NCI-H82 treated with DMSO at 0.1 percent for 48 hours (cell line): Measurements from ENCODE around the gene LAMC2.

Experiments used
- DNase-seq: peaks from one replicate; lab custom pipeline; 2025; ENCODE audit not compliant: unreplicated experiment; lab: John Stamatoyannopoulos, UW

Gene LAMC2

DNA sequence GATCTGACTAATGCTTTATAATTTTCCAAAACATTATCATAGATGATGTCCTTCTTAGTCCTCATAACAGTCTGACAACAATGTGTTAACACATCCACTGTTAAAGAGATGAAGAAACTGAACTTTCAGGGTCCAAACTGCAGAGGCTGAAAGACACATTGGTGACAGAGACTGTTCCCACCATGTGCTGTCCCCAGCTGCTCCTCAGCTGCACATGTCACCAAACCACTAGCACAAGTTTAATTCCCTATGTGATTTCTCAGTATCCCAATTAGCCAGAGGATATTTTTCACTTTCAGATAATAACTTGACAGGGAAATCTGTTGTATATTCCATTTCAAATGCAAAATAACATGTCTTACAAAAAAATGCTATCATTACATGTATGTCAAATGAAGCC is 24.6 kb downstream of the LAMC2 start:
- no peak for DNase-seq

DNA sequence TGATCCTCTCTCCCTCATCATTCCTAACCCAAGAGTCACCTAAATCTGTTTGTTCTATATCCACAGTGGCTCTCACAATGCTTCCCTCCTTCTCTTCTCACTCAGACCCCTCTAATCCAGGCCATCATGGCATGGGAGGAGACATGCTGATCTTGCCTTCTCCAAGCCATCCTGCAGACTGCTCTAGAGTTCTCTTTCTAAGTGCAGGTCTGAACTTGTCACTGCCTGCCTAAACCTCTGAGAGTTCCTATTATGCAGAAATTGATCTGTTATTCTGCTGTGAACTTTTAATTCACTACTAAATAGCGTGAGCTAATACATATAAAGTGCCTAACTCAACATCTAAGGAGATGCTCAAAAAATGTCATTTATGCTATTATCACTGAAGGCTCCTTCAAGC is 26.8 kb downstream of the LAMC2 start:
- no peak for DNase-seq

DNA sequence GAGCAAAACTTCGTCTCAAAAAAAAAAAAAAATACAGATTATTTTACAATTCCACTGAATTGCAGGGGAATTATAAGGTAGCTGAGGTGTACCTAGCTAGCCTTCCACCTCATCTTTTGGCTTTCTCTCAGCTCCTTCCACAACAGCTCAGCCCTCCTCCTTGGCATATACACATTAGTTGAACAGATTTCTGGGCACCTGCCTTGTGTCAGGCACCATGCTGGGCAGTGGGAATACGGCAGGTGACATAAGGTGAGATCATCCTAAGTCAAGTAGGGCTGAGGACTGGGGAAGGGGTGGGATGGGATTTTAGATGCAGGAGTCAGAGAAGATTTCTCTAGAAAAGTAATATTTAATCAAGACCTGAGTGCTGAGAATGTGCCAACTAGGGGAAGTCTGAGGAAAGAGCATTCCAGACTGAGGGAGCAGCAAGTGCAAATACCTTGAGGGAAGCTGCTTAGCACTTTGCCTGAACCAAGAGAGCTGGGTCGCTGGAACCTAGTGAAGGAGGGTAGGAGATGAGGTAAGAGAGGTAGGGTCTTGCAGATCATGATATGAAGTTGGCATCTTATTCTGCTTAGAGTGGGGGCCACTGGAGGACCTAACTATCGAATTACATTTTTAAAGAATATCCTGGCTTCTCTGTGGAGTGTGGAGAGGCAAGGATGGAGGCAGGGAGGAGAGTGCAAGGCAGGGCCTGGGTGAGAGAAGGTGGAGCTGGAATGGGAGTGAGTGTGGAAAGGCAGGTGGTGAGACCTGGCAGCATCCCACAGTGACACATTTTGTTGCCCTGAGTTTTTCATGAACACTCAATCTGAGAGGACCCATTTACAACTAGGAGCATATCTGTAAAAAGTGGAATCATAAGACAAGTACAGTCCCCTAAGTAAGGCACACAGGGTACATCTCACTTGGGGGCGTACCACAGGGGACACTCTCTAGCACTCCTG is 28.2 kb downstream of the LAMC2 start:
- DNase-seq: no peak

DNA sequence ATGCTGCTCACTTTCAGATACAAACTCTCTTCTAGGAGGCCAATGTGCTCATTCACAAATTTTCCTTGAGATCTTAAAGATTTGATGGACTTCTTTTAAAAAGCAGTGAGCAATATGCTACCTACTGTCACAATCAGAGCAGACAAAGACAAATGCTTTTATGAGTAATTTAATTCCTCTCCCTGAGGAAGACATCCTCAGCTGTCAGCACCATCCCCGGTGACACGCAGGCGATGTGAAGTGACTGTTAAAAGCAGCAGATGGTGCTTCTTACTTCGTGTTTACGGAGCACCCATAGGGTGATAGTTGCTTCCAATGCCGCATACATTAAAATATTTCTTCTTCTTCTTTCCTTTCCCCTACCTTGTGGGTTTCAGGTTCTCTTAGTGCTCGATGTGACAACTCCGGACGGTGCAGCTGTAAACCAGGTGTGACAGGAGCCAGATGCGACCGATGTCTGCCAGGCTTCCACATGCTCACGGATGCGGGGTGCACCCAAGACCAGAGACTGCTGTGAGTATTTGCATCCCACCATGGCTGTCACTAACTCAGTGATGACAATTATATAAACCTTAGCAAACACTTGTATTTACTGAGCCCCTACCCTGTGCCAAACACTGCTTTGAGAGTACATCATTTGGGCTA is 29.1 kb downstream of the LAMC2 start:
- DNase-seq: no peak

DNA sequence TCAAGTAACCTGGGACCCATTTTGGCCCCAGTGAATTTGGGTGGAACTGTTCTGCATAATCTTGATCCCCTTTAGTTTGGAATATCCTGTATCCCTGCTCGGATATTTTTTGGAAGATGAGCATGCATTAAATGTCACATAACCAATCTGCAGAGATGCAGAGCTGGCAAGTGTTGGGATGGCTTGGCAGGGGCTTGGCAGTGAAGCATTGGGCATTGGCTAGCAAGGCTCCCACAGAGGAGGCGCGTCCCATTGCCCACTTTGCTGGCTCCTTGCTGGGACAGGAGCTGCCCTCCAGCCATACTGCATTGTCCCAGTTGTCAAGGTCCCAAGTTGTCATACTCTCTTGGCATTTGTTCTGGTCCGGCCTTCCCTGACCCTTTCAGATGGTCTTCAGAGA is 29.9 kb downstream of the LAMC2 start:
- no peak for DNase-seq

DNA sequence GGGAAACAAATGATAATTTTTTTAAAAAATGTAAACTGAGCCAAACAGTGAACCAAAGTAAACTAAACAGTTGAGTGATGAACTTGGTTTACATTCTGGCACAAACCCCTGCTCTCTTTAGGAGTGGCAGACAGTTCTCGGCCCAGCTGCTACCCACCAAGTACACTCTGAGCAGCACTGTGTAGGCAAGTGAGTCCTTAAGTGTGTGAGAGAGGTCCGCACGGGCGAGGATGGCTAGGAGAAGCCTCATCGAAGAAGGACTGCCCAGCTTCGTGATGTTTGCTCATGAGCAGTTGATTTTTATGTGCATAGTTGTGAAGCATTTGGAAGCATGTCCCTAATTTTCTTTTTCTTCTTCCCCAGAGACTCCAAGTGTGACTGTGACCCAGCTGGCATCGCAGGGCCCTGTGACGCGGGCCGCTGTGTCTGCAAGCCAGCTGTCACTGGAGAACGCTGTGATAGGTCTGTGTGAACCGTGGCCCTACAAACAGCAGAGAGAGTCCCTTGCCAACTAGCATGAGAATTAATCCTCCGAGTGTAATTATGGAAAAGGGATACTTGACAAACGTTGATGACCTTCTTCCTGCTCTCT is 32.1 kb downstream of the LAMC2 start:
- no peak for DNase-seq

DNA sequence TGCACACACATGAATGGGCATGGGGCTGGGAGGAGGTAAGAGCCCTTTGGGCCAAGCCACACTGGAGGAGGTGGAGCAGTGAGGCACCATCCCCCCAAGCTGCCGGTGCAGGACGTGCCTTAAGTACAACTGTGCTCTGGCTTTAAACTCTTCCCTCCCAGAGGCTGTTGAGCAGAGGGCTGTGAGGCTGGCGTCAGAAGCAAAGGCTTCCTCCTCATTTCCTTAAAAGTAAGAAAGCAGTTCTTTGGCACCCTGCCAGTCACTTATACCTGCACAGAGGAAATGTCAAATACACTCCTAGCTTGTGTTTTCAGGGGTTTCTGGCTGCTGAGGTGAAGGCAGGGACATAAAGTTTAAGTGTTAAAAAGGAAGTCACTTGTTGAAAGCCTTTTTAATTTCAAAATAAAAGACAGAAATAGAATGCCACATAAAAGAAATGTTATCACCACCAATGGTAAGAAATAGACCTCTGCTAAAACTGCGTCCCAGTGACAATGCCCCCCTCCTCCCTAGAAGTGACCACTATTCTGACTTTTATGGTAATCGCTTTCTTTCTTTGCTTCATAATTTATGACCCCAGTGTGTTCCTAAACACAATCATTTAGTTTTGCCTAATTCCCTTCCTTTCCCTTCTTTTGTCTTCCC is 33.0 kb downstream of the LAMC2 start:
- no peak for DNase-seq

DNA sequence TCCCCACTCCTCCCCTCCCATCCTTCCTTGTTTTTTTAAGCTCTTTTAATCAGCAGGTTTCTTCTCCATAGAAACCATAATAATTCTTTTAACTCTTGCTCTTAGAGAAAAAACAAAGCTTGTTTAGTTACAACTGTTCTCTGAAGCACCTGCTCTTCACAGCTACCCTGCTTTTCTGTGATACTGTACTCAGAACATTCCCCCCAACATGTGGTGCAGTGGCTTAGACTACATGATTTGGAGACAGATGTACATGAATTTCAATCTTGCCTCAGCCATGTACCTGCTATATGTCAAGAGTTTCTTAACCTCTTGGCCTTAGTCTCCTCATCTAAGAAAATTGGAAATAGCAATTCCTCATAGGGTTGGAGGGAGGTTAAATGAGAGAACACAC is 33.5 kb downstream of the LAMC2 start:
- DNase-seq: no peak

DNA sequence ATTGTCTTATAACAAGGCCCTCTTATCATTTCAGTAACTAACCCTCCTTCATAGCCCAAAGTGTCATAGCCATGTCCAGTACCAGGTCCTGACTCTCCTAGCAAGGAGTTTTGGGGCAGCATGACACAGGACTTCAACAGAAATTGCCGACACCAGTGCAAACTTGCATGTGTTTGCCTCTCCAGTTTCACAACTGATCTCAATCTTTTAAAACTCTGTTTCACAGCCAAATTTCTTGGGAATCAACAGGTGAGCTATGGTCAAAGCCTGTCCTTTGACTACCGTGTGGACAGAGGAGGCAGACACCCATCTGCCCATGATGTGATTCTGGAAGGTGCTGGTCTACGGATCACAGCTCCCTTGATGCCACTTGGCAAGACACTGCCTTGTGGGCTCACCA is 36.8 kb downstream of the LAMC2 start:
- no peak for DNase-seq

DNA sequence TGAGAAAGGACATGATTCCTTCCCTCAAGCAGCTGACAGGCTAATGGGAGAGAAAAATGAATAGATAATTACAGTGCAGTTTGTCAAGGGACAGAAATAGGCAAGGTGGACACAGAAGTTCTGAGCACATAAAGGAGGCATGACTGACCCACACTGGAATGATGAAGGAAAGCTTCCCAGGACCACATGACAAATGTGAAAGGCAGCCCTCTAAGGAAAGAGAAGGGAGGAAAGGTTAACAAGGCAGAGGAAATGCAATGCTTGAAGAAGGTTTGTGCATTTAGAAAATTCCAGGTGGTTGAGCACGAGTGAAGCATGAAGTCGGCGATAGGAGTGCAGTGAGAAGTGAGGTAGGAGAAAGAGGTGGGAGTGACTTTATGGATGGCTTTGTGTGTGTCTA is 37.4 kb downstream of the LAMC2 start:
- no peak for DNase-seq

DNA sequence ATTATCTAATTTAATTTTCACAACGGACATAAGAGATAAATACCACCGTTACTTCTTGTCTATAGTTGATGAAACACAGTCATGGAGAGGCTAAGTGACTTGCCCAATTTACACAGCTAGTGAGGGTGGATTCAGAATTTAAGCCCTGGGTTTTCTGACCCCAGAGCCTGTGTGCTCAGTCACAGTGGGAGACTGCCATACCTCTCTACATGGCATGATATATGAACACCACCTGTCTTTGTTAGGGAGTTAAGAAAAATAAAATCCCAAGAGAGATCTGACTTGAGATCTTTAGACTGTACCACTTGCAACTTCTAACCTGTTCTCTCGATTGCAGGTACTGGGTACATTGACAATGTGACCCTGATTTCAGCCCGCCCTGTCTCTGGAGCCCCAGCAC is 40.3 kb downstream of the LAMC2 start:
- DNase-seq: no peak

DNA sequence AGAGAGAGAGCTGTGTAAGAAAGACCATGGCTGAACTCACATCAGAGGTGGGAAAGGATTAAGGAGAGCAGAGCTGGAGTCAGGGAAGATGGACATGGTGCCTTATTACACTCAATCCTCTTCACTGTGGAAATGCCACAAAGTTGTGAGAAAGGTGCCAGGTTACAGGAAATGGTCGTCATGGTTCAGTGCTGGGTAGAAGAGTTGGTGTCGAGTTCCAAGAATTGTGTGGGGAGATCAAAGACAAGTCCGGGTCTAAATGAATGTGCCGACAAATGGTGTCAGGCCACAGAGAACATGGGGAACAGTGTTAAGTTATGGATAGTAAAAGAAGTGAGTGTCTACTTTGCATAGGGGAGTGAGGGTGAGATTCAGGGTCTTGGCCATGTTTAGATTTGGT is 40.9 kb downstream of the LAMC2 start:
- DNase-seq: no peak

DNA sequence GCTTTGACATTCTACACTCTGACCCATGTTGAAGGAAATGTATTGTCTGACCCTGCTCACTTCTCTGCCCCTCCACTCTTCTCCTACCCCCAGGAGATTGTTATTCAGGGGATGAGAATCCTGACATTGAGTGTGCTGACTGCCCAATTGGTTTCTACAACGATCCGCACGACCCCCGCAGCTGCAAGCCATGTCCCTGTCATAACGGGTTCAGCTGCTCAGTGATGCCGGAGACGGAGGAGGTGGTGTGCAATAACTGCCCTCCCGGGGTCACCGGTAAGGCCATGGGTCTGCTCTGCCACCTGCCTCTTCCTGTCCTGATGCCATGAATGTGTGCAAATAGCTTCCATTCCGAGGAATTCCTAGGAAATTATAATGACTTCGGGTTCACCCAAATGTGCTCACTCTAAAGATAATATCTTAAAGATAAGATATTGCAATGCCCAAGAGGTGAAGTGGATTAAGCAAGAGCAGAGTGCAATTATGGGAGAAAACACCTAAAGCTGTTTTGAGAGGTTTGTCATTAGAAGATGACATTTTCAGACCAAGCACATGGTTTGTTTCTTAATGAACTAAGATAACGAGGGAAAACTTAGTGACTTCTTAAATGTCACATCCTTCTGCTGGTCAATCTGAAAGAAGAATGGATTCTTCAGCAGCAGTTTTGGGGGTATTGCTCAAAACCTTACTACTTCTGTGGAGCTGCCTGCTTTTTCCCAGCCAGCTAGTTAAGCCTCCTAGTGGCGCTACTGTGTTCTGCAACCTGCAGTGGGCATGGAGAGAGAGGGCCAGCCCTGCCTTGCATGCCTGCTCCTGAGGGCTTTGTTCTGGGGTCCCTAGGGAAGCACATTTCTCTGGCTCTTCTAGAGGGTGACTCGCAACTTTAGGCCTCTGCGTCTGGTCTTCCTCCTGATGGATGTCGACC is 41.6 kb downstream of the LAMC2 start:
- DNase-seq: no peak

DNA sequence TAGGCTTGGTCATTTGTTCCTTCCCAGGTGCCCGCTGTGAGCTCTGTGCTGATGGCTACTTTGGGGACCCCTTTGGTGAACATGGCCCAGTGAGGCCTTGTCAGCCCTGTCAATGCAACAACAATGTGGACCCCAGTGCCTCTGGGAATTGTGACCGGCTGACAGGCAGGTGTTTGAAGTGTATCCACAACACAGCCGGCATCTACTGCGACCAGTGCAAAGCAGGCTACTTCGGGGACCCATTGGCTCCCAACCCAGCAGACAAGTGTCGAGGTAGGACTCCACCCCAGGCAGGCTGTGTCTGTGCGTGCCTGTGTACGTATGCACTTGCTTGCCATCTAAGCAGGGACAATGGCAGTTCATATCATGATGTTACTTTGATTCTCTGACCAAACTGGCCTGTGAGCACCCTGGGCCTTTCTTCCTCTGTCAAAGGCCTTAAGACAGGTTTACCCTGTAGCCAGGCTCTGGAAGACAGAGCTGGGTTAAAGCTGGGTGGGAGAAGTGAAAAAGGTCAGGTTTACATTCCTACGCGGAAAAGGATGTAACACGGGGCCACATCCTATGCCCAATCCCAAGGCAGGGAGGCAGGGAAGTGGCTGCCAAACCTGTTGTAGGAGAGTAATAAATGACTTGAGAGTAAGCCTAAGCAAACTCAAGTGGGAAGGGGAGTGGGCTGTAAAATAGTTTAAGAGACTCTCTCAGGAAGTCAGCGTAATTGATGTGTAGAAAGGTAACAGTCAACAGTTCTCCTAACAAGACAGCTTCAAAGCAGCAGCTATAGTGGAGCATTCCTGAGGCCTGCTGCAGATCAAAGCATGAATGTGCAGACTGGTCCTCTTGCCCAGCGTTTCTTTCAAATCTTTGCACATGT is 42.5 kb downstream of the LAMC2 start:
- DNase-seq: no peak

DNA sequence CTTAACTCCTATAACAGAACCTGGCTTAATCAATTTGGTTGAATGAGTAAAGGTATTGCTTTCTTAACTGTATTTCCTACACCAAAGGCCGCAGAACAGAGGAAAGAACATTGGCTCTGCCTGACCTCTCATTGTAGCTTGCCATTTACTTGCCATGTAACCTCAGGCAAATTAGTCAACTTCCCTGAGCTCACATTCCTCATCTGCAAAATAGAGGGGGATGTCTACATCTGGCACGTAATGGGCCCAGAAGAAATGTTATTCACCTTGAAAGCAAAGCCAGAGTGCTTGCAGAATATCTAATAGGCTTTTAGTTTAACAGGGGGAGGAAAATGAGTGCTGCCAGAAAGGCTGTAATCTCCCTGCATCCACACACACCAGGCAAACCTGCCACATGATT is 44.3 kb downstream of the LAMC2 start:
- no peak for DNase-seq

DNA sequence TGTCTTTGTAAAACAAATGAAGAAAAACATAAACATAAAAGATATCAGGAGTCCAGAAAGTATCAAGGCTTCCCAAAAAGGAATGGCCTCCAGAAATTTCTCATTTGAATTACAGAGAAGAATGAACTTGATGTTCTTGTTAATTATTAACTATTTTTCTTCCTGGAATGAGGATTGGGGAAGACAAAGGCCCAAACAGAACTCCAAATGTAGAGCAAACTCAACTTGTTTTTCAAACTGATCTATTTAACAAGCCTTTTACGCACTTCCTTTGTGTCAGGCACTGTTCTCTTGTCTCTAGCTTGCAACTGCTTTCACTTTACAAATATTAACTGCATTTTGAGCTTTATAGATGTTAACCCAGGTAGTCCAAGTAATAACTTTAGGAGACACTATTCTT is 45.5 kb downstream of the LAMC2 start:
- DNase-seq: no peak

DNA sequence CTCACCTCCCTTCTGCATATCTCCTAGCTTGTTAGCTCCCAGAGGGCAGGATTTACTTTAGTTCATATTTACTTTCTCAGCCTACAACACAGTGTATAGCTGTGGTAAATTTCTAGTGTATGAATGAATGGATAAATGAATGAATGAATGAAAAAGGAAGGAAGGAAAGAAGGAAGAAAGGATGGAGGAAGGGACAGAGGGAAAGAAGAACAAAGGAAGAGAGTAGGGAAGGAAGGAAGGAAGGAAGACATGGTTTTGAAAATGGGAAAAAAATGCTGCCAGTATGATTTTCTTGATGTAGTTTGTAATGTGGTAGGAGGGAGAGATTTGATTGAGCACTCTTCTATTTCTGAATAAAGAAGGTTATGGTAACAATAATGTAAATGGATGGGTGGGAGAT is 47.0 kb downstream of the LAMC2 start:
- DNase-seq: no peak

DNA sequence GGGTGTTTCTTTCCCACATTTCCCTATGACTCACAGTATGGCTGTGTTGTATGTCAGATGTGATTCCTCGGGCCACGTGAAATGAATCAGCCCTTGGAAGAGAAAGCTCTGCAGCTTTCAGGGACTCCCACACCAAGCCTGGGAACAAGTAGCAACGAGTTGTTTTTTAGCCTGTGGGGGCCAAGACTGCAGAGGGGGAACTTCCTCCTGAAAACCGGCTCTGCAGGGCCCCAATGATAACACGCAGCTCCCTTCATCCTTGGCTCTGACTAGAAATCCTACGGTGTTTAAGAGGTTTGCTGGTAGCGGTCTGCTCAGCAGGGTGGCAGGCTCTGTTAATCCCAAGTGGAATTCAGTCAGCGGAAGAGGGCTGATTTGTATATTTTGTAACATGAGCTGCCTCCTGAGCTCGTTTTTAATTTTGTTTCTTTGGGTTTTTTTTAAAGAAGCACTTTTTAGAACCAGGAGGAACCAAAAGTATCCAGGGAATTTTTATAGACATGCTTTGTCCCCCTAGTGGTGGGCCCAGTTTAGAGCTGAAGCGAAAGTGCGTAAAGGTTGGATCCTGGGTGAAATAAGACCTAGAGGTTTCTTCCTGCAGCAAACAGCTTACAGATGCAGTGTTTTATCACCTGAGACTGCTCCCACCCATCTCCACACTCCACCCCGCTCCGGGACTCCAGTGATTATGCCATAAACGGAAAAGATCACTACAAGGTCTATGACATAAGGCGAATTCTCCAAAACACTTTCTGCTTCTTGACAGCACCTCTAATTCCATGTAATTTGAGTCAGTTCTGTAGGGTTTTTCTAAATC is 48.8 kb downstream of the LAMC2 start:
- DNase-seq: no peak

DNA sequence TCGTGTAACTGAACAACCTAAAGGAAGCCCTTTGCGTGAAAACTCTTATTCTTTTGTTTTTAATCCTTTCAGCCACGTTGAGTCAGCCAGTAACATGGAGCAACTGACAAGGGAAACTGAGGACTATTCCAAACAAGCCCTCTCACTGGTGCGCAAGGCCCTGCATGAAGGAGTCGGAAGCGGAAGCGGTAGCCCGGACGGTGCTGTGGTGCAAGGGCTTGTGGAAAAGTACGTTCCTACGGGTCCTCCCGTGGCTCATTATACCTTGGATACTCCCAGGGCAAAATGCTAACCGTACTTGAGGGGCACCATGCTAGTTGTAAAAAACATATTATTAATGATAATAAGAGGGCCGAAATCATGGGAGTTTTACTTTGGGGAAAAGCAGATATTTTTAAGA is 49.4 kb downstream of the LAMC2 start:
- no peak for DNase-seq
